Measurements from ENCODE around the gene MVB12B. TPM values are rescaled to one million over a fixed set of nuclear protein-coding genes. Genes with fewer than 3 reads are reported as not detected.
A peak's percentile ranks its signal among the peaks of the same experiment; 100 is the strongest.

Gene MVB12B
- total RNA-seq, 1 experiment from 2014 or later = 5.8 TPM

- H3K14ac ChIP-seq (ENCODE audit: insufficient read depth, low read length) = no peak overlapping the region
- H4K8ac ChIP-seq (replicated peaks; ENCODE audit: insufficient read length, low read depth, low read length) = no peak overlapping the region
- H3K9ac ChIP-seq (ENCODE audit: extremely low read depth, insufficient read length, low read length) = no peak overlapping the region
- WGBS (ENCODE audit: extremely low coverage, insufficient read length, low lambda C conversion rate) = no CpG with 5 or more reads among the region's 17 CpGs
- H2AK5ac ChIP-seq (ENCODE audit: insufficient read length, low read length) = no peak overlapping the region
- no peaks in the 10 kb centered on the region for H3K27me3 Mint-ChIP-seq (ENCODE audit: low read depth)
- H2BK5ac ChIP-seq (ENCODE audit: insufficient read length, low read length) = no peak overlapping the region
- H3K4me1 ChIP-seq (ENCODE audit: insufficient read depth, low read length) = no peaks in the 10 kb centered on the region
- no peak overlapping the region for H3K4me2 ChIP-seq (ENCODE audit: insufficient read depth, insufficient read length, low read length)
- no peaks in the 10 kb centered on the region for H3K79me2 ChIP-seq (ENCODE audit: insufficient read depth, low read length)
- no peak overlapping the region for H2BK12ac ChIP-seq (ENCODE audit: insufficient read length, low read depth, low read length)
- H3K23ac ChIP-seq (ENCODE audit: insufficient read length, low read depth, low read length) = no peak overlapping the region
- H2AFZ ChIP-seq (ENCODE audit: low read length) = no peak overlapping the region
- H3K23me2 ChIP-seq (ENCODE audit: insufficient read length, low read depth, low read length, poor library complexity, severe bottlenecking) = no peaks in the 10 kb centered on the region
- no peak overlapping the region for H4K5ac ChIP-seq (ENCODE audit: insufficient read length, low read depth, low read length)
- H3K27ac Mint-ChIP-seq = no peak overlapping the region
- no peak overlapping the region for H3K4me3 Mint-ChIP-seq
- no peak overlapping the region for H3T11ph ChIP-seq (ENCODE audit: low read length)
- DNase-seq = peak; percentile 4
- no peaks in the 10 kb centered on the region for H3K9me3 Mint-ChIP-seq
- H3K4me1 Mint-ChIP-seq = peaks cover 8 to 16% of the 10 kb centered on the region in 2 experiments
- no peak overlapping the region for H2BK15ac ChIP-seq (ENCODE audit: low read depth, low read length)
- no peak overlapping the region for H3K18ac ChIP-seq (ENCODE audit: insufficient read length, low read depth, low read length)
- H3K27ac ChIP-seq (ENCODE audit: insufficient read length, low read depth, low read length) = no peak overlapping the region
- no peak overlapping the region for H3K56ac ChIP-seq (ENCODE audit: insufficient read length, low read depth, low read length)
- H2BK20ac ChIP-seq (ENCODE audit: low read depth, low read length, poor library complexity, severe bottlenecking) = no peak overlapping the region
- no peak overlapping the region for H3K4ac ChIP-seq (ENCODE audit: low read depth, low read length)
- TF ChIP-seq CTCF (conservative IDR thresholded peaks at IDR 0.05) = no peak
- H4K20me1 ChIP-seq (ENCODE audit: control insufficient read depth, insufficient read depth, insufficient read length) = no peaks in the 10 kb centered on the region
- H4K91ac ChIP-seq (ENCODE audit: insufficient read length, low read depth, low read length) = no peak overlapping the region
- no peaks in the 10 kb centered on the region for H3K36me3 Mint-ChIP-seq (ENCODE audit: insufficient read depth in 1 of 3, low read depth in 3 of 3)
- H3K9me3 ChIP-seq (ENCODE audit: control insufficient read depth, low read depth, low read length) = no peaks in the 10 kb centered on the region
- no peaks in the 10 kb centered on the region for H3K27me3 ChIP-seq (ENCODE audit: insufficient read depth, low read length)
- no peak overlapping the region for H2BK120ac ChIP-seq (ENCODE audit: low read depth, low read length, poor library complexity, severe bottlenecking)
- H3K79me1 ChIP-seq (ENCODE audit: insufficient read depth, low read depth, low read length, poor library complexity, severe bottlenecking) = no peaks in the 10 kb centered on the region
Observed at GRCh38 chr9:126461608-126462007, 135.0 kb downstream of the MVB12B start.
